H1 (cell line): ENCODE measurements around the gene SLC19A3. TPM values are rescaled to one million over a fixed set of nuclear protein-coding genes. Genes with fewer than 3 reads are reported as not detected.

Source experiments
- CTCF ChIA-PET: fragments of 300-600 bp; sonication (Branson Sonifier 250); formaldehyde crosslinking; loops from one replicate; lab custom pipeline; 2021; ENCODE audit not compliant: partially characterized antibody; lab: Charles Lee
- POLR2A ChIA-PET: fragments of 300-600 bp; sonication (Branson Sonifier 250); formaldehyde crosslinking; loops from one replicate; lab custom pipeline; 2021; ENCODE audit warnings: inconsistent platforms; ENCODE audit not compliant: partially characterized antibody; lab: Charles Lee
- DNase-seq, 2 experiments: peaks; one replicate each; pipeline versions ENCODE4 v3.0.0 to v3.0.0-alpha.2; 2010 to 2022; ENCODE audit warnings: low spot score in 2 of 2, low read depth in 1 of 2, mixed read lengths in 1 of 2
- FAIRE-seq: peaks from 2 replicates; lab custom pipeline; 2011; peaks lifted over from hg19 to GRCh38; lab: Jason Lieb, UNC
- H2AFZ ChIP-seq: 2 replicates; pipeline ENCODE4 v1.8.1; 2012; ENCODE audit warnings: low read length, inconsistent platforms
- H2AK5ac ChIP-seq: 2 replicates; pipeline ENCODE4 v1.6.1; 2013; ENCODE audit warnings: low read depth, low read length
- H2BK120ac ChIP-seq: replicated peaks from 2 replicates; pipeline ENCODE3; 2013; ENCODE audit warnings: low read depth, low read length, inconsistent platforms
- H2BK12ac ChIP-seq: 2 replicates; pipeline ENCODE4 v1.6.1; 2013; ENCODE audit warnings: low read depth, low read length
- H2BK15ac ChIP-seq: 2 replicates; pipeline ENCODE4 v1.6.1; 2013; ENCODE audit warnings: low read length
- H2BK20ac ChIP-seq: 2 replicates; pipeline ENCODE4 v1.6.1; 2013; ENCODE audit warnings: low read length
- H2BK5ac ChIP-seq: 2 replicates; pipeline ENCODE4 v1.6.1; 2013; ENCODE audit warnings: low read depth, low read length
- H3K14ac ChIP-seq: 2 replicates; pipeline ENCODE4 v1.6.1; 2013; ENCODE audit warnings: inconsistent platforms; ENCODE audit not compliant: insufficient read length
- H3K18ac ChIP-seq: 2 replicates; pipeline ENCODE4 v1.6.1; 2013; ENCODE audit warnings: low read length; ENCODE audit errors: extremely low read depth
- H3K23ac ChIP-seq: 2 replicates; pipeline ENCODE4 v1.6.1; 2013; ENCODE audit warnings: inconsistent platforms; ENCODE audit not compliant: insufficient read length
- H3K23me2 ChIP-seq: 2 replicates; pipeline ENCODE4 v1.6.1; 2013; ENCODE audit warnings: low read depth, low read length
- H3K27ac ChIP-seq: 2 replicates; pipeline ENCODE4 v1.6.1; 2011; ENCODE audit warnings: low read depth, low read length, inconsistent platforms
- H3K27me3 ChIP-seq, 4 experiments: replicated peaks in 1 of 4; 1 replicate in 1 of 4; 2 replicates in 3 of 4; pipeline versions ENCODE4 v1.6.1 to v1.8.1; 2011 to 2013; ENCODE audit warnings: low read length in 3 of 4, mild to moderate bottlenecking in 3 of 4, inconsistent platforms in 2 of 4, mixed read lengths in 2 of 4, moderate library complexity in 1 of 4; ENCODE audit not compliant: control insufficient read depth in 3 of 4, insufficient read depth in 3 of 4; ENCODE audit errors: extremely low read depth in 1 of 4
- H3K36me3 ChIP-seq, 4 experiments: 2 replicates each; pipeline versions ENCODE4 v1.6.1 to v1.8.1; 2011 to 2013; ENCODE audit warnings: mild to moderate bottlenecking in 4 of 4, low read length in 3 of 4, moderate library complexity in 2 of 4, control low read depth in 1 of 4, inconsistent platforms in 1 of 4; ENCODE audit not compliant: insufficient read depth in 4 of 4, control insufficient read depth in 2 of 4
- H3K4ac ChIP-seq: replicated peaks from 2 replicates; pipeline ENCODE3; 2013; ENCODE audit warnings: low read length, low read depth, mixed read lengths, inconsistent platforms; ENCODE audit not compliant: insufficient read length
- H3K4me1 ChIP-seq, 4 experiments: replicated peaks in 1 of 4; 1 replicate in 1 of 4; 2 replicates in 3 of 4; pipeline versions ENCODE4 v1.6.1 to v1.8.1; 2011 to 2013; ENCODE audit warnings: low read length in 3 of 4, inconsistent platforms in 2 of 4, mixed read lengths in 1 of 4; ENCODE audit not compliant: insufficient read depth in 4 of 4, control insufficient read depth in 3 of 4
- H3K4me2 ChIP-seq, 2 experiments: 2 replicates each; pipeline versions ENCODE4 v1.6.1 to v1.8.1; 2011 to 2013; ENCODE audit warnings: low read depth in 2 of 2, low read length in 2 of 2, control low read depth in 1 of 2, inconsistent platforms in 1 of 2, mild to moderate bottlenecking in 1 of 2; ENCODE audit not compliant: insufficient read depth in 1 of 2
- H3K4me3 ChIP-seq, 4 experiments: fragments of 200-600, 300-600 bp in 1 of 4; sonication (generic), shearing (Covaris generic), sonication (Bioruptor Twin) in 1 of 4; 2 replicates each; pipeline versions ENCODE4 v1.5.1 to v1.8.1; 2011 to 2016; ENCODE audit warnings: low read length in 4 of 4, low read depth in 3 of 4, control low read depth in 2 of 4, inconsistent platforms in 2 of 4, mild to moderate bottlenecking in 2 of 4, mixed read lengths in 1 of 4, moderate library complexity in 1 of 4; ENCODE audit not compliant: insufficient read depth in 2 of 4; ENCODE audit errors: extremely low read depth in 1 of 4
- H3K56ac ChIP-seq: replicated peaks from 2 replicates; pipeline ENCODE3; 2013; ENCODE audit warnings: low read depth, mild to moderate bottlenecking, mixed read lengths, low read length, inconsistent platforms; ENCODE audit not compliant: insufficient read length
- H3K79me1 ChIP-seq: 2 replicates; pipeline ENCODE4 v1.6.1; 2013; ENCODE audit warnings: low read depth, low read length, control low read depth
- H3K79me2 ChIP-seq, 2 experiments: 2 replicates each; pipeline versions ENCODE4 v1.6.1 to v1.8.1; 2012 to 2013; ENCODE audit warnings: low read length in 2 of 2, mild to moderate bottlenecking in 2 of 2, inconsistent platforms in 1 of 2; ENCODE audit not compliant: insufficient read depth in 2 of 2, control insufficient read depth in 1 of 2
- H3K9ac ChIP-seq, 4 experiments: replicated peaks in 1 of 4; 1 replicate in 1 of 4; 2 replicates in 3 of 4; pipeline versions ENCODE4 v1.6.1 to v1.8.1; 2011 to 2013; ENCODE audit warnings: low read depth in 3 of 4, low read length in 3 of 4, control low read depth in 2 of 4, mild to moderate bottlenecking in 2 of 4, moderate library complexity in 2 of 4, inconsistent platforms in 1 of 4; ENCODE audit errors: extremely low read depth in 1 of 4
- H3K9me3 ChIP-seq, 2 experiments: 2 replicates each; pipeline versions ENCODE4 v1.6.1 to v1.8.1; 2012 to 2013; ENCODE audit warnings: mild to moderate bottlenecking in 2 of 2, moderate library complexity in 2 of 2, control low read depth in 1 of 2, inconsistent platforms in 1 of 2, low read depth in 1 of 2, low read length in 1 of 2, mixed read lengths in 1 of 2; ENCODE audit not compliant: insufficient read depth in 2 of 2
- H4K20me1 ChIP-seq, 2 experiments: replicated peaks in 1 of 2; 2 replicates each; pipeline versions ENCODE3 to v1.8.1; 2011 to 2013; ENCODE audit warnings: inconsistent platforms in 2 of 2, low read length in 2 of 2, mild to moderate bottlenecking in 1 of 2; ENCODE audit not compliant: insufficient read depth in 2 of 2, control insufficient read depth in 1 of 2
- H4K5ac ChIP-seq: 2 replicates; pipeline ENCODE4 v1.6.1; 2013; ENCODE audit warnings: low read length, low read depth, mixed read lengths, inconsistent platforms; ENCODE audit not compliant: insufficient read length
- H4K8ac ChIP-seq: 2 replicates; pipeline ENCODE4 v1.8.0; 2013; ENCODE audit warnings: mild to moderate bottlenecking, moderate library complexity, low read length, inconsistent platforms; ENCODE audit not compliant: insufficient read depth; ENCODE audit errors: extremely low read depth
- H4K91ac ChIP-seq: replicated peaks from 2 replicates; pipeline ENCODE3; 2013; ENCODE audit warnings: low read length, mixed read lengths, inconsistent platforms; ENCODE audit not compliant: insufficient read length
- ASH2L ChIP-seq: fragments of 200-600, 300-600 bp; sonication (generic); IDR thresholded peaks from one replicate; pipeline ENCODE4 v1.7.1; 2017; ENCODE audit warnings: low read length
- CEBPB ChIP-seq: IDR thresholded peaks from 2 replicates; pipeline ENCODE4 v1.6.1; 2012; ENCODE audit warnings: low read depth, low read length
- CREB1 ChIP-seq: IDR thresholded peaks from 2 replicates; pipeline ENCODE4 v1.6.1; 2012; ENCODE audit warnings: inconsistent platforms
- GTF2F1 ChIP-seq: IDR thresholded peaks from 2 replicates; pipeline ENCODE4 v1.6.1; 2012; ENCODE audit warnings: low read depth, low read length, improper control_type of control experiment, borderline replicate concordance
- JUN ChIP-seq: IDR thresholded peaks from 2 replicates; pipeline ENCODE4 v1.6.1; 2011; ENCODE audit warnings: low read depth, mild to moderate bottlenecking, improper control_type of control experiment, low read length
- MAX ChIP-seq: IDR thresholded peaks from 2 replicates; pipeline ENCODE4 v1.6.1; 2012; ENCODE audit warnings: inconsistent platforms
- POU5F1 ChIP-seq: IDR thresholded peaks from 2 replicates; pipeline ENCODE4 v1.6.1; 2011; ENCODE audit warnings: low read depth, mild to moderate bottlenecking, low read length, moderate library complexity
- SAP30 ChIP-seq: fragments of 300-600 bp; sonication (generic); IDR thresholded peaks from 2 replicates; pipeline ENCODE4 v1.7.1; 2012; ENCODE audit warnings: low read length, moderate library complexity, mild to moderate bottlenecking, inconsistent platforms; ENCODE audit not compliant: insufficient read depth, insufficient replicate concordance
- SP2 ChIP-seq: IDR thresholded peaks from 2 replicates; pipeline ENCODE4 v1.6.1; 2012; ENCODE audit warnings: mild to moderate bottlenecking, low read length, inconsistent platforms
- TAF7 ChIP-seq: optimal IDR thresholded peaks from 2 replicates; pipeline ENCODE3; 2011; ENCODE audit warnings: low read depth, mild to moderate bottlenecking, inconsistent platforms, low read length, moderate library complexity, borderline replicate concordance
- TBP ChIP-seq: IDR thresholded peaks from 2 replicates; pipeline ENCODE4 v1.6.1; 2011; ENCODE audit warnings: low read depth, low read length, improper control_type of control experiment
- USF2 ChIP-seq: IDR thresholded peaks from 2 replicates; pipeline ENCODE4 v1.6.1; 2011; ENCODE audit warnings: low read length, improper control_type of control experiment
- WGBS, 2 experiments: shearing (Covaris generic) in 1 of 2; methylation state at CpG; one replicate each; pipeline versions ENCODE4 v1.1.6 to v1.1.7; 2013 to 2015; ENCODE audit warnings: low lambda C conversion rate in 2 of 2, mixed read lengths in 2 of 2, inconsistent platforms in 1 of 2, low coverage in 1 of 2, missing lambda C conversion rate in 1 of 2; ENCODE audit not compliant: insufficient replicate concordance in 2 of 2, insufficient coverage in 1 of 2, insufficient read length in 1 of 2; ENCODE audit errors: extremely low coverage in 1 of 2, missing lambda C conversion rate in 1 of 2; 5-methylcytosine and 5-hydroxymethylcytosine counted together
- polyA plus RNA-seq, 7 experiments: library from polyadenylated mRNA; depleted of rRNA in 3 of 7; stranded (reverse) in 5 of 7; unstranded in 2 of 7; fragments of >200 nt in 5 of 7; fragments of 200-250 nt in 2 of 7; gene quantifications; 1 replicate in 5 of 7; 2 replicates in 1 of 7; 4 replicates in 1 of 7; pipeline versions ENCODE4 v1.2.1 to v1.2.3, GENCODE V29; 2011 to 2013; ENCODE audit warnings: missing spikeins in 2 of 7, mixed read lengths in 2 of 7
- total RNA-seq: library from RNA; stranded (reverse); fragmentation: NEBNext Ultra II Directional; extraction: Animal tissue kit (Norgen Biotek cat#: 25700); gene quantifications from 2 replicates; pipeline ENCODE4 v1.2.1, GENCODE V29; 2021

SLC19A3 gene
- total and polyA plus RNA-seq, 2 of the 8 experiments (the other 6 are each of a cell fraction or from before 2014, with no cell fraction given): 7.0 to 9.8 TPM

GRCh38 chr2:227661025-227661649 is 56.7 kb downstream of the SLC19A3 start:
- Histone ChIP-seq H2BK12ac (no peak overlapping the region; the same call in 1 of the 2 replicates), H3K56ac (no peak overlapping the region), H3K4me2 (peak overlapping the region; percentile 4 to 48; a peak in 2 of 4 replicates), H3K23ac (no peak overlapping the region), H3K79me1 (no peaks in the 10 kb centered on the region), H3K18ac (no peak overlapping the region; the same call in 1 of the 2 replicates), H4K8ac (no peak overlapping the region), H2AK5ac (no peak overlapping the region), H2BK20ac (no peak overlapping the region), H3K4ac (no peak overlapping the region), H3K4me1 (peaks cover 0 to 10% (median 4%) of the 10 kb centered on the region in 4 experiments; a peak in 4 of 7 replicates), H3K36me3 (no peaks in the 10 kb centered on the region), H4K20me1 (no peaks in the 10 kb centered on the region), H2BK120ac (no peak overlapping the region), H3K14ac (no peak overlapping the region), H2BK15ac (no peak overlapping the region), H3K27ac (no peak overlapping the region), H3K4me3 (no peak overlapping the region), H3K23me2 (no peaks in the 10 kb centered on the region), H3K9me3 (no peaks in the 10 kb centered on the region), H4K5ac (no peak overlapping the region), H2AFZ (peak overlapping the region; percentile 60), H2BK5ac (no peak overlapping the region), H4K91ac (no peak overlapping the region), H3K79me2 (no peaks in the 10 kb centered on the region), H3K27me3 (no peaks in the 10 kb centered on the region), H3K9ac (no peak overlapping the region)
- WGBS, 2 experiments: 50% methylated on average over 7 of the region's 7 CpGs; no CpG with 5 or more reads in 1 of the 2 experiments
- CTCF ChIA-PET: interaction anchor here (0.5 to 4.3 kb wide), 4 partner anchors 17 to 493 kb away, joined by 3 to 92 read pairs (median 3); no protein-coding TSS in a partner anchor
- peak; percentile 63 for FAIRE-seq
- DNase-seq: peak in 1 of 2 experiments; percentile 27
- POLR2A ChIA-PET: interaction anchor here (1.2 kb wide), 1 partner anchor 187 kb away, joined by 3 read pairs; no protein-coding TSS in a partner anchor
- TF ChIP-seq SP2 (no peak), GTF2F1 (no peak), USF2 (0 out of 2 replicates have a peak, but pooled peaks have one; percentile 15), SAP30 (no peak), TBP (no peak), CREB1 (no peak), JUN (no peak), CEBPB (no peak), TAF7 (no peak), POU5F1 (no peak), ASH2L (peak; percentile 55), MAX (peak; percentile 39; the same call in 1 of the 2 replicates)
